Measurements from ENCODE around the gene PTGDS. TPM values are rescaled to one million over a fixed set of nuclear protein-coding genes. Genes with fewer than 3 reads are reported as not detected.

PTGDS gene
- total and polyA plus RNA-seq, 12 donors, result 1,129 to 5,119 (median 3,777) TPM

GRCh38 chr9:136960938-136961275, 16.4 kb upstream of the PTGDS start:
- TF ChIP-seq, protein P1, sequence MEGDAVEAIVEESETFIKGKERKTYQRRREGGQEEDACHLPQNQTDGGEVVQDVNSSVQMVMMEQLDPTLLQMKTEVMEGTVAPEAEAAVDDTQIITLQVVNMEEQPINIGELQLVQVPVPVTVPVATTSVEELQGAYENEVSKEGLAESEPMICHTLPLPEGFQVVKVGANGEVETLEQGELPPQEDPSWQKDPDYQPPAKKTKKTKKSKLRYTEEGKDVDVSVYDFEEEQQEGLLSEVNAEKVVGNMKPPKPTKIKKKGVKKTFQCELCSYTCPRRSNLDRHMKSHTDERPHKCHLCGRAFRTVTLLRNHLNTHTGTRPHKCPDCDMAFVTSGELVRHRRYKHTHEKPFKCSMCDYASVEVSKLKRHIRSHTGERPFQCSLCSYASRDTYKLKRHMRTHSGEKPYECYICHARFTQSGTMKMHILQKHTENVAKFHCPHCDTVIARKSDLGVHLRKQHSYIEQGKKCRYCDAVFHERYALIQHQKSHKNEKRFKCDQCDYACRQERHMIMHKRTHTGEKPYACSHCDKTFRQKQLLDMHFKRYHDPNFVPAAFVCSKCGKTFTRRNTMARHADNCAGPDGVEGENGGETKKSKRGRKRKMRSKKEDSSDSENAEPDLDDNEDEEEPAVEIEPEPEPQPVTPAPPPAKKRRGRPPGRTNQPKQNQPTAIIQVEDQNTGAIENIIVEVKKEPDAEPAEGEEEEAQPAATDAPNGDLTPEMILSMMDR (IDR thresholded peaks at IDR 0.05), result no peak
- H3K4me3 ChIP-seq, result no peak overlapping the region

DNA sequence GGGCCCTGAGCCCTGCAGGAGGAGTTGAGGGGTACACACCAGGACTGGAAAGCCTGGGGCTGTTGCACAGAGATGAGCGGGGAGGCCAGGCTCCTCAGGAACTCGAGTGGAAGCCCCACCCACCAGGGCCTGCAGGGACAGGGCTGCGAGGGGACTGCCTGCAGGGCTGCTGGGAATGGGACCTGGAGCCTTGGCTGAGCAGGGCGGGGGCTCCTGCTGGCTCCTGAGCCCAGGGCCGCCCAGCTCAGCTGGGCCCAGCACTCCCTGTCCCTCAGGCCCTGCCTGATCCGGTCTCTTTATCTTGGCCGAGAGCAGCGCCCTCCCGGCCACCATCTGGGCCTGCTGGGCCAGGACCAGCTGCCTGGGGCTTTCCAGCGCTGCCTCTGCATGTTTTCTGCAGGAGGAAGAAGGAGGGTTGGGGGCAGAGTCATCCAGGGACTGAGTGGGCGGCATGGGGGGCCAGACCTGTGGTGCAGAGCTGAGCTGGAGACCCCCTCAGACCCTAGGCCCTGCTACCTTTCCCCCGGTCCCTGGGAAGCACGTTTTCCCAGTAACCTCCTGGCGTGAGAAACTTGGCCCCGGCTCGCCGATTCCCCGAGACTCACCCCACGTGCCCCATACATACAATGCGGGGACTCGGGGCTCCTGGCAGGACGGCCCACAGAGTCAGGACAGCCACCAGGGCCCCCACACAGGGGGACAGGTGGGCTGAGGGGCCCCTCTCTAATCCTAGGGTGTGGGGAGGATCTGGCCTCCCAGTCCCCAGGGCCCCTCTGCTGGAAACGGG, 15.8 kb upstream of the PTGDS start:
- Histone ChIP-seq H3K4me3 (no peak overlapping the region), H3K36me3 (no peaks in the 10 kb centered on the region), H3K27ac (peak overlapping the region in 6 of 10 donors; percentile 19 to 47 (median 30)), H3K27me3 (no peaks in the 10 kb centered on the region), H3K4me1 (peaks cover 3 to 48% (median 22%) of the 10 kb centered on the region in 9 donors), H3K9me3 (no peaks in the 10 kb centered on the region)
- ATAC-seq (peak; percentile 56 to 89 (median 78)), DNase-seq (peak in 1 of 2 donors; percentile 62)
- intact Hi-C loops (cut with DNase I), result no loop called here
- TF ChIP-seq, protein P1 (IDR thresholded peaks at IDR 0.05), result no peak
- 63 to 66% methylated on average over 22 to 23 of the region's 23 CpGs for WGBS, 2 donors

More at GRCh38 chr9:136960938-136961275, 16.4 kb upstream of the PTGDS start:
- Histone ChIP-seq H3K9me3 (no peaks in the 10 kb centered on the region), H3K36me3 (no peaks in the 10 kb centered on the region), H3K27me3 (no peaks in the 10 kb centered on the region), H3K4me1 (peaks cover 2 to 42% (median 16%) of the 10 kb centered on the region in 9 donors), H3K27ac (peak overlapping the region in 2 of 10 donors; percentile 26 to 47)
- intact Hi-C loops (cut with DNase I), result no loop called here
- WGBS, 2 donors, result 83 to 87% methylated on average over 15 of the region's 15 CpGs
- DNase-seq (no peak), ATAC-seq (peak in 1 of 8 donors; percentile 11)

DNA sequence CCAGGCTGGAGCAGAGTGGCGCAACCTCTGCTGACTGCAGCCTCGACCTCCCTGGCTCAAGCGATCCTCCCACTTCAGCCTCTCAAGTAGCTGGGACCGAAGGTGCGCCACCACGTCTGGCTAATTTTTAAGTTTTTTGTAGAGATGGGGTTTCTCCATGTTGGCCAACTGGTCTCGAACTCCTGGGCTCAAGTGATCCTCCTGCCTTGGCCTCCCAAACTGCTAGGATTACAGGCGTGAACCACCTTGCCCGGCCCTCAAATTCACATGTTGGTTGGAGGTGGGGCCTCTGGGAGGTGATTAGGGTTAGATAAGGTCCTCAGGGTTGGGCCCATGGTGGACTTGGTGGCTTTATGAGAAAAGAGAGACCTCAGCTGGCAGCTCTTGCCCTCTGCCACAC, 15.1 kb upstream of the PTGDS start:
- intact Hi-C loops (cut with DNase I), result no loop called here
- Histone ChIP-seq H3K4me1 (peaks cover 3 to 48% (median 22%) of the 10 kb centered on the region in 9 donors), H3K36me3 (no peaks in the 10 kb centered on the region), H3K9me3 (no peaks in the 10 kb centered on the region), H3K27me3 (no peaks in the 10 kb centered on the region), H3K27ac (peak overlapping the region in 2 of 10 donors; percentile 19 to 34), H3K4me3 (no peak overlapping the region)
- DNase-seq (no peak), ATAC-seq (no peak)
- 97% methylated on average over 9 of the region's 9 CpGs for WGBS, 2 donors
- TF ChIP-seq, protein P1 (IDR thresholded peaks at IDR 0.05), result no peak

GRCh38 chr9:136962701-136963248, 14.5 kb upstream of the PTGDS start:
- H3K27ac ChIP-seq, result no peak overlapping the region
- TF ChIP-seq, protein P1 (IDR thresholded peaks at IDR 0.05), result no peak
- no peak for DNase-seq
- intact Hi-C loops (cut with DNase I), result no loop called here
- H3K27me3 ChIP-seq, result no peaks in the 10 kb centered on the region
- no peak for ATAC-seq
- no peak overlapping the region for H3K4me3 ChIP-seq
- H3K4me1 ChIP-seq, result peaks cover 3 to 48% (median 22%) of the 10 kb centered on the region in 9 donors
- no peaks in the 10 kb centered on the region for H3K36me3 ChIP-seq
- no peaks in the 10 kb centered on the region for H3K9me3 ChIP-seq
- 84 to 86% methylated on average over 11 of the region's 11 CpGs for WGBS, 2 donors

Measured in heart right ventricle (tissue), 16 donors.